Activated CD8-positive, alpha-beta memory T cell treated with anti-CD3 and anti-CD28 coated beads, Interleukin-2, amount 50 U/mL, for 48 hours (primary cell): ENCODE measurements around the gene RICTOR.

Experiments
- DNase-seq: peaks from one replicate; pipeline ENCODE4 v3.0.0-alpha.2; 2020

Gene RICTOR, protein sequence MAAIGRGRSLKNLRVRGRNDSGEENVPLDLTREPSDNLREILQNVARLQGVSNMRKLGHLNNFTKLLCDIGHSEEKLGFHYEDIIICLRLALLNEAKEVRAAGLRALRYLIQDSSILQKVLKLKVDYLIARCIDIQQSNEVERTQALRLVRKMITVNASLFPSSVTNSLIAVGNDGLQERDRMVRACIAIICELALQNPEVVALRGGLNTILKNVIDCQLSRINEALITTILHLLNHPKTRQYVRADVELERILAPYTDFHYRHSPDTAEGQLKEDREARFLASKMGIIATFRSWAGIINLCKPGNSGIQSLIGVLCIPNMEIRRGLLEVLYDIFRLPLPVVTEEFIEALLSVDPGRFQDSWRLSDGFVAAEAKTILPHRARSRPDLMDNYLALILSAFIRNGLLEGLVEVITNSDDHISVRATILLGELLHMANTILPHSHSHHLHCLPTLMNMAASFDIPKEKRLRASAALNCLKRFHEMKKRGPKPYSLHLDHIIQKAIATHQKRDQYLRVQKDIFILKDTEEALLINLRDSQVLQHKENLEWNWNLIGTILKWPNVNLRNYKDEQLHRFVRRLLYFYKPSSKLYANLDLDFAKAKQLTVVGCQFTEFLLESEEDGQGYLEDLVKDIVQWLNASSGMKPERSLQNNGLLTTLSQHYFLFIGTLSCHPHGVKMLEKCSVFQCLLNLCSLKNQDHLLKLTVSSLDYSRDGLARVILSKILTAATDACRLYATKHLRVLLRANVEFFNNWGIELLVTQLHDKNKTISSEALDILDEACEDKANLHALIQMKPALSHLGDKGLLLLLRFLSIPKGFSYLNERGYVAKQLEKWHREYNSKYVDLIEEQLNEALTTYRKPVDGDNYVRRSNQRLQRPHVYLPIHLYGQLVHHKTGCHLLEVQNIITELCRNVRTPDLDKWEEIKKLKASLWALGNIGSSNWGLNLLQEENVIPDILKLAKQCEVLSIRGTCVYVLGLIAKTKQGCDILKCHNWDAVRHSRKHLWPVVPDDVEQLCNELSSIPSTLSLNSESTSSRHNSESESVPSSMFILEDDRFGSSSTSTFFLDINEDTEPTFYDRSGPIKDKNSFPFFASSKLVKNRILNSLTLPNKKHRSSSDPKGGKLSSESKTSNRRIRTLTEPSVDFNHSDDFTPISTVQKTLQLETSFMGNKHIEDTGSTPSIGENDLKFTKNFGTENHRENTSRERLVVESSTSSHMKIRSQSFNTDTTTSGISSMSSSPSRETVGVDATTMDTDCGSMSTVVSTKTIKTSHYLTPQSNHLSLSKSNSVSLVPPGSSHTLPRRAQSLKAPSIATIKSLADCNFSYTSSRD (N-terminal part only)

DNA sequence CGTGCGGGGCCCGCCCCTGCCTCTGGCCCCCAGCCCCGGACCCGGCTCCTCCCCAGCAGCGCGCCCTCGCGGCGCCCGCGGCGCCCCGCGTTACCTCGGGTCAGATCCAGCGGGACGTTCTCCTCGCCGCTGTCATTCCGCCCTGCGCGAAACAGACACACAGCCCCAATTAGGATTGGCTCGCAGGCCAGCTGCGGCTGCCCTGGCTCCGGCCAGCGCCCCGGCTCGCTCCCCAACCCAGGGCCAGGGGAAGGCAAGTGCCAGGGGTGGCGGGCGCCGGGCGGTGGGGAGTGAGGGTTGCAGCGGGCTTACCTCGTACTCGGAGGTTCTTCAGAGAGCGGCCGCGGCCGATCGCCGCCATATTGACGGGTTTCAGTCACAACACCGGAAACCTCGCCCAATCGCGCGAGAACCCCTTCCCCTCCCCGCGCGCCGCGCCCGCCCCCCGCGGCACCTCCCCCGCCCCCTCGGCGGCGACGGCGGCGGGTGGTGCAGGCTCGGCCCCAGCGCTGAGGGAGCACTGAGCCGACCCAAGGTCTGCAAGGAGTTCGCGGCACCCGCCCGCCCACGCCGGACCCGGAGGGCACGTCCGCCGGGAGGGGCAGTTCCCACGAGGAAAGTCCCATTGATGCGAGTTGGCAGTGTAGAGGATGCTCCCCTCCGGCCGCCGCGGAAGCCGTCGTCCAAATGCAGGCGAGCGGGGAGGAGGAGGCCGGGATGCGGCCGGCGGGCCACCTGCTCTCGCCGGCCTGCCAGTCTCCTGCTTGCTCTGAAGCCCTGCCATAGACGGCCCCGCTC is at the start of gene RICTOR:
Gene RICTOR, minus strand, starts transcription at position 383 of the 798 bp plus-strand sequence. Its CDS starts 22 bp downstream, at position 361.
- peak; percentile 96 for DNase-seq

DNA sequence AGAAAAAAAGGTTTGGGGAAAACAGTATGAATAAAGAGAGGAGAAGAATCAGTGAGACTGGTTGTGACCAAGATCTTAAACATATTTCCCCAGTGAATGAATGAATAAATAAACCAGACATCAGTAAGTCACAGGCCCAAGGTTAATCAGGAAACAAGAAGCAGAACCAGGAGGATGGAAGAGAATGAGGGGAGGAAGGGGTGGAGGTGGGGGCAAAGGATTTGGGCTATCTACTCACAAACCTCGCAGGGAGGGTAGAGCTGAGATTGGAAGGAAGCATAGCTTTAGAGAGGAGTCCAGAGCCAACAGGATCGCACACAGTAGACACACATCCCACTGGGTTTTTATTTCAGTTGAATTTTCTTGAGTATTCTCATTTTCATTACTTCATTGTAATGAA is 47.7 kb upstream of the RICTOR start:
- no peak for DNase-seq

DNA sequence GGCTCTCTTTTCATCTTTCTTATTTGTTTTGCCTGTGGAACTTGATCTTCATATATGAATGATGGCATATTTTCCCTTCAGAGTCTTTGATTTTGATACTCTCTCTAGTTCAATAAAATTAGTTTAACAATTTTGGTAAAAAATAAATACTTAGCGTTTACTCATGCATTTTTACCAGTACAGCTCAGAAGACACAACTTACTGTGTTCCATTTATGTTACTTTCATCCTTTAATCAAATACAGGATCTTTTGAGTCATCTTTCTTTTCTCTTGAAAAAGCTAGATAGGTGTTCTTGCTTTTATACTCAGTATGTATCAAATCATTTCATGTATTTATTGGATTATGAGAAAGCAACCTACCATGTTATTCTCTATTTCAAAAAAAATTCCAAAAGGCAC is 47.1 kb upstream of the RICTOR start:
- DNase-seq, result no peak

DNA sequence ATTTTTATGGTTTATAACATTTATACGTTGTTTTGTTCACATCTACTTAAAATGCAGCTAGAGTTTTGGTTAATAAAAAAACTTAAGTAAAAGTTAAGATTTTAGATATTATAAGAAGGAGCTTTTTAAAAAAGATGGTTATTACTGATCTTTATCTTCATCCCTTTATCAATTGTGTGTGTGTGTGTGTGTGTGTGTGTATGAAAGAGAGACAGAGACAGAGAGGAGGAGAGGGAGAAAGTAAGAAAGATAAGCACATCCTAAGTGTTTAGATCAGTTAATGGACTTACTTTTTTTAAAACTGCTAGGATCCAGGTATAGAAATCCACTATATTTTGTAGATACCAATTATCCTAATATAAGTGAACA is 45.8 kb upstream of the RICTOR start:
- DNase-seq, result no peak

DNA sequence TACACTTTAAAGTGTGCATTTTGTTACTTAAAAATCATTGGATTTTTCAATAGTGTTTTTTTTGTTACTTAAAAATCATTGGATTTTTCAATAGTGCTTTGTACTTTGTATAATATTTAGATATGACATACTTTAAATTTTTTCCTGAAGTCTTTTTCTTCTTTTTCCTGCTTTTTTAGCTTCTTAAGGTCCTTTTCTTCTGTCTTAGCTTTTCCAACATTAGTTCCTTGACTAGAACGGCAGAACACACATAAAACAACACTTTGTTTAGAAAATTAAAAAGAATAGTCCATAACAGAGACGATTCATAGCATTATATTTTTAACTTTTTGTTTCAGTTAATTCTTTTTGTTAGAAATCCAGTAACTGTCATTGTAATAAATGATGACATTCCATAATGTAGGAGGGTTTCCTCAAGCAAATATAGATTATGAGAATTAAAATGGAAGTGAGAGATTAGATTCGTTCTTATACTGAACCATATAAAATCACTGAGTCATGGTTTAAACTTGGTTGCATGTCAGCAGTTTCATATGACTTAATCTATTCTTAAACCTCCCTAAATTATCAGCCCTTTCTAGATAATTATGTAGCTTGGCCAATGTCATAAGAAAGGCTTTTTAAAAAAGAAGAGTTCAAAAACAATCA is 45.3 kb upstream of the RICTOR start:
- DNase-seq, result no peak

DNA sequence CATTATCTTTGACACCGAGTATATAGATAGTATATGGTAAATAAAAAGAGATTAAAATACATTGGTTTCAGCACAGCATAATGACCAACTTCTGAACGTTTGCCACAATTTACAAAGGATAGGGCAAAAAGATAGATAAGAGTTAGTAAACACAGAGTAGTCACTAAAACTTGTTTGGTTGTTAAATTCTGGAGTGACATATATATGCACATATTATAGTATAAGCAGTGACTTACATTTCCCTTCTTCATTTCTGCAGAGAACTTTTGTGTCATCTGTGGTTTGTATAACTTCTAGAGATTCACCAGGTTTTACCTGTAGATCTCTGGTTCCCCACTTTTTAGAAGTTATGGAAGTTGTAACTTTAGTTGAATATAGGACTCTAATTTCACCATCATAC is 44.4 kb upstream of the RICTOR start:
- no peak for DNase-seq

DNA sequence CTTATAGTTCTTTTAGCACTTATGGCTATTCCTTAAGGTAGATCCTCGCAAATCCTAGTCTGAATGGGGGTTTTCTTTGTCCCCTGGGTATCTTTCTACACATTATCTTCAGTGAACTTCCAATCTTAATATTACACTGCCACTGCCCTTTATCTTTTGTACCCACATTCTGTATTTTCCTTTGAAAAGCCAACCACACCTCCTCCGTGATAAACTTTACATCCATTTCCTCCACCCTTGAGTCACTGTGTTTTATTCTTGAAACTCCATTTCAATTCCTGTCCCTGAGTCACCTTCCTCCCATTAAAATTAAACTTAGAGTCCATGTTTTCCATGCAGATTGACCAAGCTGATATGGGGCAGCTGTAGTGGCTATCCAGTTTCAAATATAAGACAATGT is 43.2 kb upstream of the RICTOR start:
- no peak for DNase-seq

DNA sequence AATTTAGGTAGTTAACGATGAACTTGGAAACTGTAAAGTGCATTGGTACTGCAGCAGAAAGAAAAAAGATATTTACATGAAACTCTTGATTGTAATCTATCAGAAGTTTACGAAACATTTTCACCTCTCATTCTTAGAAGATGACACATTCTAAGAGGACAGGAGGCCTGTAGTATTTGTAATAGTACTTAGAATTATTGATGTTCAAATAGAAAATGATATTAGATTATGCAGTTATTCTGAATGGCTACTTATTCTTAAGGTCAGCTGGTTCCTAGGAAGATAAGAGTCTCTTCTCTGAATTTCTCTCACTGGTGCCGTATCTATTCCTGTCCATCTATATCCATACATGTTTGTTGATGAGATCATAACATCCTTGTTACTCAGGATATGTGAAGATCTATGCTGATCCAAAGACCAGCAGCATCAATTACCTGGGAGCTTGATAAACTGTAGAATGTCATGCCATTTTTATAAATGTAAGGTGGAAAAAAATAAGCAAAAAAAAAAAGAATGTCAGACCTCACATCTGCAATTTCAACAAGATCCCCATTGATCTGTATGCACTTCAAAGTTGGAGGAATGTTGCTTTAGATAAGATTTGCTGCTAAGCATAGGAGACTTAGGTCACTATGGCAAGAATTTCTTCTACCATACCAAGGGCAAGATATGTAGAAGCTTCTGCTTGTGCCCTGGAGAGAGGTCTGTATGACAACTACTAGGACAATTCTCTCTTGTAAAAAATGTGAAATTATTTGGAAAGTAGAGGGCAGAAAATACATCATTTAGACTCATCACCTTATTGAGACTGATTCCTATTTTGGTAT is 42.4 kb upstream of the RICTOR start:
- no peak for DNase-seq

DNA sequence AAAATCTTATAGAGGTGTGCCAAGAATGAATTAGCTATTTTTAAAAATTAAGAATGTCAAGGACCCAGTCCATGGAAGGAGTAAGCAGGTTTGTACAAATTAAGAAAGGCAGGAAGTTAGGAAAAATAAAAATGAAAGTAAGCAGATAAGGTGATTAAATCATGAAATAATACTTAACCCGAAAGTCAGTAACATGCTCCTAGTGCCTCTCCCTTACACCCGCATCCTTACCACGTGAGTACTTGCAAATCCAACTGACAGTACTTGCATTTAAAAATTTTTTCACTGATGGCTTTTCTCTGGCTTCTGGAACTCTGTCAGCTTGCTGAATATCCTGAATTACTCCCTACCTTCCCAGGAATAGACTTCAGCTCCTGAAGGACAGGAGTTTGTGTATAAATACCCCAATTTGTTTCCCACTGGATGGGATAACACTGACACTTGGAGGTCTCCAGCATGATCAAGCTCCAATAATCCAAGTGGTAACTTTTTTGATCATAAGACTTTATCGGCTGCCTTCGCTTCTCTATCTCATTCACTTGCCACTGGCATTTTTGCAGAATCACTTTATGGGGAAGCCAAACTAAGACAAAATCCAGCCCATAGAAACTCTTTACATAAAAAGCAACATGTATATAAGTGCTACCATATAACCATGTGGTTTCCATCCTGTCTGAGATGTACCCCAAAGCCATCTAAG is 41.6 kb upstream of the RICTOR start:
- no peak for DNase-seq

DNA sequence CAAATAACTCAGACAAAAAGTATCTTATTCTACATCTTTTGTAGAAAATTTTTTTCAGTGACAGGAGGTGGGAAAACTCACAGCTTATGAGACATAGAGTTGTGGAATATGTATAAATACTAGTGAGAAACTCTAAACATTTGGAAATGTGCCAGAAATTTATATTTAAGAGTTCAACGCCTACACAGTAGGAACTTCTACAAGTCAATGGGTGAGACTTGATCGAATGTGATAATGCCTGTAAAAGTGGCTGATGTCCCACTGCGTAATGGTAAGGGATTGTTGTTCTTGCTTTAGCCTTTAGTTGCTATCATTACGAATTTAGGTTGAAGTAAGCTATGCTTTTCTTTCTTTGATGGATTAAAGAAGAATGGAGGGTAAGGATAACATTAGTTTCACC is 40.0 kb upstream of the RICTOR start:
- no peak for DNase-seq

DNA sequence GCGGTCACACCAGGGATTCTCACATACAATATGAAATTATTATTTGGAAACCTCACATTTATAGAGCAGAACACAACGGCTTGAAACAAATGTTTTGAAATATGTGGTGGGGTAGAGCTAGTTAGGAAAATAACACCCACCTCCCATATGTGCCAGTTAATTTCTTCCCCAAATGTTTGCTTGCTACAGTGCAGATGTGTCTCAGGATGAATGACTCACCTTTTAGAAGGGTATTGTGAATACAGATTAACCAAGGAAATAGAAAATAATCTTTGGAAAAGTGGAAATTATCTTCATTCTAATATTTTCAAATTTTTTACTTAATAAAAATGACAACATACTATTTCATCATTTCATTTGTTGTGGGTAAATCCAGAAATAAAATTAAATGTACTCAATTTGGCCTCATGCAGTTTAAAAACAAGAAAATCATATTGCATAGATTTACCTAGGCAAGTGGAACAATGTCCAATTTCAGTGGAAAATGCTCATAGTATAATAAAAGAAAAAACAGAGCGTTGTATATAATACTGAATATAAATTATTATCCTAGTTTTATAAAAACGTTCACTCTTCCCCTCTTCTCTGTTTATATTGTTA is 39.3 kb upstream of the RICTOR start:
- DNase-seq, result no peak

DNA sequence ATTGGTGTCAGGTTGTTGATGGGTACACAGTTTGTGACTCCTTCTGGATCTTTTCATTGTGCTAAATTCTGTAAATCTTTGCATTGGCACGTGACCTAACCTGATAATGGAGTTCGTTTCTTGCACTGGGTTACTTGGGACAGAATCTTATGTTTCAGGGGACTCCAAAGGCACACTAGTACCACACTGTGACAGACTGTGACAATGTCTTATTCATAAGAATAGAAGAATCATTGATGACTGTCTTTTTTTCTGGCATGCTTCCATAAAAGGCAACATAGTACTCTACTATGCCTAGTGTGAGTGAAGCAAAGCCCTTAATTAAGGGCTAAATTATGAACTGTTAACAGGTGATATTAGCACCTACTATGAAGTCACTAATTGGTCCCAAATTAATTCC is 35.4 kb upstream of the RICTOR start:
- no peak for DNase-seq

DNA sequence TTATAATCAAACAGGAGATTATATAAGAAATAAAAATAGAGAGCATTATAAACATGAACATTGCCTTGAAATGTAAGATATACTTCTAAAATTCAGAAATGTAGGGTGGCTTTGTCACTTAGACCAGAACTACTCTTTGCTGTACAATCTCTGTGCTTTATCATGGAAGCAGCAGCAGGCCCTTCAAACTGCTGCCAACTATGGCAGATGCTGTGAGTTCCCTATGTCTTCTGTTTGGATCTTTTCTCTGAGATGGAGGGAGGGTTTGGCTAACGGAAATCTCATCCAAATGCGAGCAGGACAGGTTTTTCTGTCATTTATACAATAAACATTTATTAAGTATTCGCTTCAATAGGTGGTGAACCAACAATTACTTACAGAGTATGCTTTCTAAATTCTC is 34.8 kb upstream of the RICTOR start:
- DNase-seq, result no peak

DNA sequence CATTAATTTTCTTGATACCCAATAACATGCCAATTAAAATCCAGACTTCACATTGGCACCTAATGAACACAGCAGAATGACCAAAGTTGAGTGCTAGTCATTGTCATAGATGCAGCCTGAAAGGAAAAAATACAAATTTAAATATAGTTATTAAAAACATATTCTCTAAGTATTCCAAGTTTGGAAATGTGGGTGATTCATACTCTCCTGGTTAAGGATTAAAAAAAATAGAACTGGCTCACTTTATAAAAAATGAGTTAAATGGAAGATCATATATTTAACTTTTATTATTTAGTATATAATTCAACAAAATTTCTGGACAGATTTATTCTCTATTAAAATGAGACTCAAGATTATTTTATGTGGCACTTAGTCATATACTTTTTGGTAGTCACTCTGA is 33.2 kb upstream of the RICTOR start:
- no peak for DNase-seq

DNA sequence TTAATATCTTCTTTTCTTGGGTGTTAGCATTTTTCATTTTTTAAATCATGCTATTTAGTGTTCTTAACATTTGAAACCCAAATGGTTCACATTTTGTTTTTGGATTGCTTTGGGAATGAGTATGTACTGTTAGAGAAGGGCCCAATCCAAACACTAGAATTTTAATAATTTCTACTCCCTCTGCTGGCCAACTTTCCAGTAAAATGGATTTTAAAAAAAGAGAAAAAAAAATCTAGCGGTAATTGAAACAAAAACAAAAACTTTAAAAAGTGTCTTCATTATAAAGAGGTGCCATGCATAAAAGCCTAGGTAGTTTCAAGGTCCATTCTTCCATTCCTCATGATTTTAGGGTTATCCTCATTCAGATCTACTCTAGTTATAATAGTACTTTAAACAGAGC is 32.1 kb upstream of the RICTOR start:
- no peak for DNase-seq

DNA sequence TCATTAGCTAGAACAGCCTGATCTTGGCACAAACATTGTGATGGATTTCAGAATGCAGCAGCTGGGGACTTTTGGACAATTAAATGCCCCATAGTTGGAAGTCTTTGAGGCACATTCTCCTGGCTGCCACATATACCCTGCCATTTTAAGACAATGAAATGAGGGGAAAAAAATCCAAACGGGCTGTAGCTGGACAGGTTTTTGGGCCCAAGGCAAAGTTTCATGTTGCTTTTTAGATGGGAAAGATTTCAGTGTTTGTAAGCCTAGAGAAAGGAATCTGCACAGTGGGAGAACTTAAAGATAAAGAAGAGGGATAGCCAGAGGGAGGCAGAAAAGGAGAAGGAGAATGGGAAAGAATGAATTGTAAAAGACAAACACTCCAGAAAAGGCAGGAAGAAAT is 30.0 kb upstream of the RICTOR start:
- no peak for DNase-seq

DNA sequence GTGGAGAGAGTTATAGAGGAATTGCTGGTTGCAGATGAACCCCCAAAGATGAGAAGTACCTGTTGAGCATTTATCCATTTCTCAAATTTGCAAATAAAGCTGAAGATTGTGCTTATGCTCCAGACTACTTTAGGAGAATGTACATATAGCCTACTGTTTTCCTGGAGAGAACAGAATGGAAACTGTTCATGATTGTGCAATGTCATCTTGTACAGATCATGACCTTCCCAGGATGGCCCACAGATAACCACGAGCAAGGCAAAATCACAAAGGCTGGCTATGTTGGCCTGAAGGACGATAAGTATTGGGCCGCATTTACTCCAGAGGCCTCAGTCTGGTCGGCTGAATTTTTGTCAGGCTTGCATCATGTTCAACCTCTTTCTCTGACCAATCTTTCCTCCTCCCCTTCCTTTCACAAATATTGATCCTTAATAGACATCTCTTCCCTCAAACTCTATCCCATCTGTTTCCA is 28.5 kb upstream of the RICTOR start:
- DNase-seq, result no peak

DNA sequence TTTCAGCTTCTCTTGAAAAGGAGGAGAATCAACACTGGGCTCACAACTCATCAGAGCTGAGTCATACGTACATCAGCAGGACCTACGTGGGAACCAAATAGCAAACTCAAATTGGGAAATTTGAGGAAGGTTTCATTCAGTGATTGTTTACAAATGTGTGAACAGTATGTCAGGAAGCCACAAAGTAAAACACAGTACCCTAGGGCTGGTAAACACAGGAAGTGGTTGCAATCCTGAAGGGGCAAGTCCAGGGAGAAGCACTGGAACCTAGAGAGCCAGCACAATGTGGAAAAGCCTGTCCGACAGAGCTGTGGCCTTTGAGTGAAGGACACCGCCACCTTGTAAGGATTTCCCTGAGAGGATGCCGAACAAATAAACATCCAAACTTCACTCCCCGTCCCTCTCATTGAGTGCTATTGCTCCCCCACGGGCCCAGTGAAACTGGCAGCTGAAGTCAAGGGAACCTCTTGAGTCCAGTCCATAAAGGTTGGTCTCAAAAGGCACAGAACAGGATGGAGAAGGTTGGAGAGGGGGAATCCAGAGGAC is 26.7 kb upstream of the RICTOR start:
- DNase-seq, result no peak

DNA sequence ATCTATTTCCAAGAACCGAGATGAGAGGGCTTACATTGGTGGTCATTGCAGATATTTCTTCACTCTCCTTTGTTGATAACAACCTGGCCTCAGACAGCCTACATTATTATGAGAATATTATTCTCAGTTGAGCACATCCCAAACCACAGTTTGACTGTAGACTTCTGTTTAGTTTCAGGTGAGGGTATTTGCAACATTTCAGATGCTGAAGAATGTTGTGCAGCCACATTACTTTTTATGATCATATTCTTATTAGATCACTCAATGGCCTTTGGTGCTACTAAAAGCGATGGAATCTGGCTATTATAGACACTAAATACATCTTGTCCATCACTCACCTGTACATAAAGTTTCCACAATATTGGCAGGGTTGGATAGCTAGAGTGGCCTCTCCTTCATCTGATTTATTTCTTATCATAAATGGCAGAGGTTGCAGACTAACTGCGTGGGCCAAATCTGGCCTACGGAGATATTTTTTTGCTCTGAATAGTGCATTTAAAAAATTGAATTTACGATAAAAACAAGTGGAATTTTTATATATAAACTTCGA is 26.2 kb upstream of the RICTOR start:
- no peak for DNase-seq
